ENCODE results near the gene ADSL. TPM values are rescaled to one million over a fixed set of nuclear protein-coding genes. Genes with fewer than 3 reads are reported as not detected.

Gene ADSL
- polyA plus RNA-seq, 1 donor from 2014 or later, result 44.5 TPM

DNA sequence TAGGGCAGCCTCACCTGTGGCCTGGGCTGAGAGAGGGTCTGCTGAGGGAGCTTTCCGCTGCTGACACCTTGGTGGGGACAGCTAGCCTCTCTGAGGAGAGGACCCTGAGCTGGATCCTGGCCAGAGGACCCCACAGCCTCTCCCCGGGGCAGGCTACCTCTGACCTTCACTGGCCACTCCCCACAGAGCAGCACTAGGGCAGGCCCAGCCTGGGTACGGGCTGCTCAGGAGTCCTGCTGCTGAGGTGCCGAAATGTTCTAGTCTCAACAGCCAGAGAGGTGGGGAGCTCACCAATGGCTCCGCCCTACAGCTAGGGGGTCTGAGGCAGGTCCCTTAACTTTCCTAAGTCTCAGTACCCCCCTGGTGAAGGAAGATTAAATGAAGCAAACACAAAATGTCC lies 71.6 kb downstream of the ADSL start:
- Mint-ChIP-seq H3K4me3 (peak overlapping the region in 1 of 4 donors; percentile 65), H3K27me3 (no peaks in the 10 kb centered on the region), H3K27ac (no peak overlapping the region), H3K9me3 (no peaks in the 10 kb centered on the region), H3K4me1 (peaks cover 33 to 39% (median 38%) of the 10 kb centered on the region in 3 donors), H3K36me3 (peaks cover 4% of the 10 kb centered on the region)

DNA sequence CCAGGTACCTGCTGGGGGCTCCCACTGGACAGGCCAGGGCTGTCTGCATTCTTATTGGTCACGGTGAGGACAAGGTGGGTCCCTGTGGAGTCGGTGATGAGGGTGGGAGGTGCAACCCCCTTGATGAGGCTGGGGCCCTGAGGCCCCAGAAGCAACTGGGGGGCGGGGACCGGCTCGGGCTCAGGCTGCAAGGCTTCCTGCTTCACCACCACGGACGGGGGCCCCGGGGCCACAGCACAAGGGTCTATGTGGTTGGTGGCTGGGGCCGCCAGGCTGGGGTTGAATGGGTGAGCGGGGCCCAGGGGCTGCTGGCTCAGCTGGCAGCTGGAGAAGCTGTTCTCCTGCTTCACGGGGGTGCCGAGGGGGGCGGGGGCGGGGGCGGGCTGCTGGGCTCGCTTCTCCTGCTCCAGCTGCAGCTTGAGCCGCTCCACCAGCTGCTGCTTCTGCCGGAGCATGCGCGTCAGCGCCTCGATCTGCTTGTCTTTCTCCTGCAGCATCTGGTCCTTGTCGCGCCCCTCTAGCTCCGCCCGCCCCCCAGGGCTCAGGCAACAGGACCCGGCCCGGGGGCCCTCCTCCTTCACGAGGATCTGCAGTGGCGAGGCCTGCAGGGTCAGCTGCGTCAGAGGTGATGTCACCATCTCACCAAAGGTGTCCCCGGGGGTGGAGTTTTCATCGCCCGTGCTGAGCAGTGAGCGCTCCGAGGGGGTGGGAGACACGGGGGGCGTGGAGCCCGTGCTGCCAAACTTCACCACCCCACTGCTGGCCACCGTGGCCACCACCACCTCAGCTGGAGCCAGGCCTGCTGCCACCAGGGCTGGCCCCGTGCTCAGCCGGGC lies 72.3 kb downstream of the ADSL start:
- H3K4me1 Mint-ChIP-seq, result peaks cover 31 to 36% (median 36%) of the 10 kb centered on the region in 3 donors
- peaks cover 4% of the 10 kb centered on the region for H3K36me3 Mint-ChIP-seq
- H3K27ac Mint-ChIP-seq, result no peak overlapping the region

DNA sequence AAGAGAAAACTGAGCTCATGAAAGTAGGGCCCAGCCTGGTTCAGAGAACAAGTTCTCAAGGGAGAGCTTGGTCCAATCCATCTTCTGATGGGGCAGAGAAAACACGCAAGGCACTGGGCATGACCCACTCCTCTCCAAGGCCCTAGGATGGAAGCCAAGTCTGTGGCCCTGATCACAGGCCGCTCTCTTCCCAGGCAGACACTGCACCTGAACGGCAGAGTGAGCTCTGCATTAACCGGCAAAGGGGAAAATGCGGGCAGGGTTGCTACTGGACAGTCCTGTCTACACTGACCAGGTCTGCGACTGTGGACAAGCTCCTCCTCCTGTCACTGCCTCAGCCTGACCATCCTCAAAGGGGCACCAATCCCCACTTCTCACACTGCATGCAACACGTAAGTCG lies 73.4 kb downstream of the ADSL start:
- Mint-ChIP-seq H3K4me1 (peaks cover 20 to 24% (median 24%) of the 10 kb centered on the region in 3 donors), H3K4me3 (no peak overlapping the region), H3K9me3 (no peaks in the 10 kb centered on the region), H3K36me3 (peaks cover 4% of the 10 kb centered on the region), H3K27ac (peak overlapping the region in 2 of 3 donors; percentile 56 to 64), H3K27me3 (no peaks in the 10 kb centered on the region)

More for the DNA sequence above, 72.3 kb downstream of the ADSL start:
- Mint-ChIP-seq H3K4me3 (no peak overlapping the region), H3K9me3 (no peaks in the 10 kb centered on the region), H3K27me3 (no peaks in the 10 kb centered on the region)

DNA sequence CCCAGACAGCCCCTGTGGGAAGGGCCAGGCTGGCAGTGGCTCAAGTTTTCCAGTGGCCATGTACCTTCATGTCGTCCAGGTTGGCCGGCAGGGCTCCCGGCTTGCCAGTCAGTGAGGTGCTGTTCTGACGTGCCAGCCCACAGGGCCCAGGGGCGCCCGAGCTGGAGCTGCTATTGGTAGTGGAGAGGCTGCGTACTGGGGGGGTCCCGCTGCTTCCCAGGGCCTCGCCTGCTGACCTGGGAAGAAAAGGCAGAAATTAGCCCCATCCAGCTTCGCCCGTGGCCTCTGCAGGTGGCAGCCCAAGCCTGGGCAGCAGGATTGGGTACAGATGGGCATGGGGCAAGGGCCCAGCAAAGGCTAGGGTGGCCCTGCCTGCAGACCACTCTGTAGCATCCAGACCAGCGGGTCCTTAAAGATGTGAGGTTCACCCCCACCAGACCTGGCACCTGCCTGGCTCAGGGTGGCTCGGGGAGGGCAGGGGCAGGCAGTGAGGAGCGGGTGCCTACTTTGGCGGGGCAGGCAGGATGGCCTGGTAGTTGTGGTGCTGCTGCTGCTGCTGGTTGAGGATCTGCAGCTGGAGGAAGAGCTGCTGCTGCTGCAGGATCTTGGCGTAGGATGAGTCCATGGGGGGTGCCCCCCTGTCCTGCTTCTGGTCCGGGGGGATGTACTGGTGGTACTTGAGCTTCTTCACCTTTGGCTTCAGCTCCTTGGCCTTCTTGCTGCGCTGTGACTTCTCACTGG lies 74.2 kb downstream of the ADSL start:
- no peaks in the 10 kb centered on the region for H3K27me3 Mint-ChIP-seq
- H3K27ac Mint-ChIP-seq, result peak overlapping the region in 1 of 3 donors; percentile 64
- no peaks in the 10 kb centered on the region for H3K9me3 Mint-ChIP-seq
- H3K4me3 Mint-ChIP-seq, result no peak overlapping the region
- peaks cover 4% of the 10 kb centered on the region for H3K36me3 Mint-ChIP-seq
- H3K4me1 Mint-ChIP-seq, result peaks cover 12 to 18% (median 16%) of the 10 kb centered on the region in 3 donors

DNA sequence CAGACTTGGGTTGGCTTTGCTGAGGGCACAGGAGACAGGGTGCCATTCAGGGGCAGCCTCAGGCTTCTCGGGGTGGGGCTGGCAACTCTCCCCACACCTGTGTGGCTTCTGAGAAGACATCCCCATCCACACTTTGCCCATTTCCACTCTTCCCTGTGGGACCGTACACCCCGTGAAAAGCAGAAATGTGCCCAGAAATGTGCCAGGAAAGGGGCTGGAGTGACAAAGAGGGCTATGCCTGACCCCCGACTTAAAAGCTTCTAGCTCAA lies 74.7 kb downstream of the ADSL start:
- no peaks in the 10 kb centered on the region for H3K27me3 Mint-ChIP-seq

DNA sequence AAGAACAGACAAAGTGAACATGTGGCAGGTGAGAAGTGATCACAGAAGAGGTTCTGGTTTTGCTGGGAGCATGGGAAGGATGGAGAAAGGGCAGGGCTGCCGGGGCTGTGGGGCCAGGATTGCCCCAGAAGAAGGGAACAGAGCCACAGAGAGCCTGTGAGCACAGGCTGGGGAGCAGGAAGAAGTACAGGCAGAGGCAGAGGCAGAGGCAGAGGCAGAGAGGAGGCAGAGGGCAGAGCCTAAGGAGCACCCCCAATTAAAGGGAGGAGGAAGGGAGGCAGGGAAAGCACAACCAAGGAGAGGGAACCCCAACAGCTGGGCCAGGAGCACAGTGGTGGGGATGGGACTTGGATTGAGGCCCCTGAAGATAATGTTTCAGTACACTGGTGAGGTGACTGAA lies 75.6 kb downstream of the ADSL start:
- Mint-ChIP-seq H3K36me3 (peaks cover 4% of the 10 kb centered on the region), H3K27me3 (no peaks in the 10 kb centered on the region), H3K27ac (peak overlapping the region; percentile 27 to 93 (median 83)), H3K4me1 (peaks cover 0 to 7% (median 4%) of the 10 kb centered on the region in 3 donors), H3K9me3 (no peaks in the 10 kb centered on the region), H3K4me3 (no peak overlapping the region)

More for the DNA sequence above, 74.7 kb downstream of the ADSL start:
- Mint-ChIP-seq H3K4me3 (no peak overlapping the region), H3K36me3 (peaks cover 4% of the 10 kb centered on the region), H3K4me1 (peaks cover 8 to 13% (median 11%) of the 10 kb centered on the region in 3 donors), H3K27ac (peak overlapping the region in 2 of 3 donors; percentile 31 to 93), H3K9me3 (no peaks in the 10 kb centered on the region)

DNA sequence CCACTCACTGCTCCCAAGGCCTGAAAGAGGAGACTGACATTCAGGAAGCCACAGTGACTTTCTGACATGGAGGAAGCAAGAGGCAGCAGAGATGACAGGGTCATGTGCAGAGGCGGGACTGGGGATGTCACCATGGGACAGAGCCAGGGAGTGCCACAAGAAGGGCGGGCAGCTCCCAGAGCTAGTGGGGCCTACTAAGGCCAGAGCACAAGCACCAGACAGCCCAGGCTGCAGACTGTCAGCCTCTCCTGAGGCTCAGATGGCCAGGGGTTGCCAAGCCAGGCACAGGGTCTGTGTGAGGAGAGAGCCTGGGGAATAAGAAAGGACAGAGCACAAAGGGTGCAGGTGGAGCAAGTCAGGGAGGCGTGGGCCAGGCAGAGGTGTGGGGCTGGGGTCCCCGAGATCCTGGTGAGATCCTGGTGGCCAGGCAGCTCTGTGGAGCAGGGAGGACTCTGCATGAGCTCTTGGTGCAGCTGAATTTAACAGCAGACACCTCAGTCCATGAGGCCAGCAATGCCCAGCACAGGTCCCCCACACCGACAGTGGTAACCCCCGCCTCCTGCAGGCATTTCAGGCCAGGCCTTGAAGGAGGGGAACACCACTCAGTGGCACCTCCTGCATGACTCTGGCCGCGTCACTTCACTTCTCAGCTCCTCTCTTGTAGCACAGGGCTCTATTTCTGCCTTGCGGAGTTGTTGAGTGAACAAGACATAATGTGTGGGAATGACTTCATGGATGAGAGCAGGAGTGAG lies 76.4 kb downstream of the ADSL start:
- Mint-ChIP-seq H3K27me3 (no peaks in the 10 kb centered on the region), H3K4me3 (no peak overlapping the region), H3K9me3 (no peaks in the 10 kb centered on the region), H3K36me3 (peaks cover 4% of the 10 kb centered on the region), H3K27ac (peak overlapping the region; percentile 27 to 93 (median 83)), H3K4me1 (peaks cover 0 to 7% (median 2%) of the 10 kb centered on the region in 3 donors)

DNA sequence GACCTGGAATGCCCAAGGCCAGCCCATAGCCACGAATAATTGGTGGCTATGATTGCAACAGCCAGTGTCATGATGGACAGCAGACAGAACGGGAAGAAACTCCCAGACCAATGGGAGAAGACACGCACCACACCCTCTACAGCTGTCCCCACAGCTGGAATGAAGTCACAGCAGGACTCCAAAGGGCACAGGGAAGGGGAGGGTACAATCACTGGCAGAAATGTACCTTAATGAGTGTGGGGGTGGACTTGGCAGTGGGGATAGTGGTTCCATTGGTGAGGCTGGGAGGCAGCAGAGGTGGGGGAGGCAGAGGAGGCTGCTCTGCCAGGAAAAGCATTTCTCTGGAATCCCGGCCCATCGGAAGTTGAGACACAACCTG lies 77.0 kb downstream of the ADSL start:
- Mint-ChIP-seq H3K4me3 (no peak overlapping the region), H3K27ac (no peak overlapping the region), H3K4me1 (peaks cover 0 to 7% (median 2%) of the 10 kb centered on the region in 3 donors), H3K36me3 (peaks cover 4% of the 10 kb centered on the region), H3K27me3 (no peaks in the 10 kb centered on the region), H3K9me3 (no peaks in the 10 kb centered on the region)

DNA sequence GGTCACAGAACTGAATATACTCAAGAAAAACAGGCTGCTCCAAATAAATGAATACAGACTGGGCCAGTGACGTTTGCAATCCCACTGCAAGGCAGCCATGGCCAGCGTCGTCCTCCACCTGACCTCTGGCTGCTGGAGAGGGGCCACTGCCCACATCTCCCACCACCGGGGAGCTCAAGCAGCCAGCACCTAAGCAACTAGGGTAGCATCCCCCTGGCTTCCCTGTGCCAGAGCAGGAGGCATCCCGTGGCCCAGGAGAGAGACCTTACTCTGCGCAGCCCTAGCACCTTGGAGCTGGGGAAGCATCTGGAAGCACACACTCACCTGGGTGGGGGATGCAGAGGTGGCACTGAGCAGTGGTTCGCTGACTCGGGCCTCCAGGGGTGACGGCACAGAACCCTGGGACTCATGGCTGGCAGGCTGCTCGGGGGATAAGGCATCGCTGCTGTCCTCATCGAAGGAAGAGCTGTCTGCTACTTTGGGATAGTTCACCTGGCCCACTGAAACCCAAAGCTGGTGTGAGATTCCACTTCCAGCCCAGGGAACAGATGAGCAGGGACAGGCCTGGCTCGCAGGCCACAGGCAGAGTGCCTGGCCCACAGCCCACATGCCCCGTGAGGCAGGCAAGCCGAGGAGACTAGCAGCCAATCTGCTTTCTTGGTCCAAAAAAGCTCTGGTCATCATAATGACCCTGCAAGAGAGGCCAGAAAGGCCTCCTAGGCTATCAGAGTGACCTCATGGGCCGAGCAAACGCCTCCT lies 77.8 kb downstream of the ADSL start:
- H3K36me3 Mint-ChIP-seq, result peaks cover 6% of the 10 kb centered on the region
- no peaks in the 10 kb centered on the region for H3K27me3 Mint-ChIP-seq
- H3K27ac Mint-ChIP-seq, result no peak overlapping the region
- H3K4me3 Mint-ChIP-seq, result no peak overlapping the region
- H3K4me1 Mint-ChIP-seq, result peaks cover 0 to 10% (median 6%) of the 10 kb centered on the region in 3 donors
- H3K9me3 Mint-ChIP-seq, result no peaks in the 10 kb centered on the region

DNA sequence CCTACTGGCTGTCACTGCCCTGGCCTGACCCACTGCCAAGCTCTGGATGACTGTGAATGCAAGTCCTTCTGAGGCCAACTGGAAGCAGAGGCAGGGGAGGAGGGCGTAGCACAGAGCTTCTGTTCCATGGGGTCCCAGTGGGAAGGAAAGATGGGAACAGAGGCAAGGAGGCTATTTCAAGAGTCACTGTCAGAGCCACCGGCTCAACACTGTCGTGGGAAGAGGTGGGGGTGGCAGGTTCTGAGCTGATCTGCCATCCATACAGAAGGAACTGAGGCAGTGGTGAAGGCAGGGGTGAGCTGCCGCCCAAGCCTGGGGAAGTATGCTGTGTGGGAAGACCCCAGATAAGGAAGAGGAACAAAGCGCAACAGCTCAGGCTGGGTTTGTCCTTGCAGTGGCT lies 78.8 kb downstream of the ADSL start:
- H3K4me1 Mint-ChIP-seq, result peaks cover 0 to 11% (median 7%) of the 10 kb centered on the region in 3 donors
- no peaks in the 10 kb centered on the region for H3K9me3 Mint-ChIP-seq
- H3K27ac Mint-ChIP-seq, result peak overlapping the region in 1 of 3 donors; percentile 16
- no peaks in the 10 kb centered on the region for H3K27me3 Mint-ChIP-seq
- H3K4me3 Mint-ChIP-seq, result no peak overlapping the region
- H3K36me3 Mint-ChIP-seq, result peaks cover 8% of the 10 kb centered on the region

DNA sequence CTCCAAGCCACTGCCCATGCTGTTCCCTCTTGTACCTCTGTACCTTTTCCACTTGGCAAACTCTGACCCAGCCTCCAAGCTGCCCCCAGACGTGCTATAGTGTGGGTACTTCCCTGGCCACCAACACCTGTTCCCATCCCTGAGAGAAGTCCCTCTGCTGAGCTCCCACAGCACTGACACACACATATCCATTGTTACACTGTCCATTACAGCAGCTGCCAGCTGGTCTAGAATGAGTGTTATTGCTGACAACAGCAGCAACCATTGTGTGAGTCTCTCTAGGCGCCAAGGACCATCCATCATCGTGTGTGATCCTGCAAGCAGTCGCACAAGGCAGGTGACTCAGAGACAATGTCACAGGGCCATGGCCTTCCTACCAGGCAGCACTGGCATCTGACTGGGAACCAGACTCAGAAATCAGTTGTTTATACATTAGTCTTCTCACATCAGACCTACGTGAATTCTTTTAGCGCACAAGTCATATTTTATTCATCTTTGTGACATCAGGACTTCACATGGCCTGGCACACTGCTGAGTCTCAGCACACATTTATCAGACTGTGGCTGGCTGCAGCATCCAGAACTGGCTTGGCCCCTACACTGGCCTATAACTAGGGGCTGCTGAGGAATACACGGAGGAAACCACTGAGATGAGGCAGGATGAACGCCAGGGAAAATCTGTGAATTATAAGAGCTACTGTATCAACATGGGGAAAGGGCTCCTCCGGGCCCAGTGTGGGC lies 80.5 kb downstream of the ADSL start:
- H3K36me3 Mint-ChIP-seq, result peaks cover 8% of the 10 kb centered on the region
- peak overlapping the region in 1 of 3 donors; percentile 80 for H3K27ac Mint-ChIP-seq
- no peaks in the 10 kb centered on the region for H3K9me3 Mint-ChIP-seq
- H3K4me3 Mint-ChIP-seq, result no peak overlapping the region
- peaks cover 0 to 16% (median 7%) of the 10 kb centered on the region in 3 donors for H3K4me1 Mint-ChIP-seq
- no peaks in the 10 kb centered on the region for H3K27me3 Mint-ChIP-seq

DNA sequence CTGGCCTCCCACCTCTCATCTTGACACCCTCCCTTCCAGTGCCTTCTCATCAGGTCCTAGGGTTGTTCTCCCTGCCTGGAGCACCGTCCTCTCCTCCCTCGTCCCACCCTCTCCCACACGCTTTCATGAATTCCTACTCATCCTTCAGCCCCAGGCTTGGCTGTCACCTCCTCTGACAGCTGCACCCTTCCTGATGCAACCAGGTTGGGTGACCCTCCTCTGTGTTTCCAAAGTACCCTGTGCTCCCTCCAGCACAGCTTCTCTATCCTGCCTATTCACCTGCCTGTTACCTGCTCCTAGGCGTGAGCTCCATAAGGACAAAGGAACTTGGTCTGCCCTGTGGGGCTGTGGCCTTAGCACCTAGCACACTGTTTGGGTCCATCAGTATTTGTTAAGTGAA lies 82.5 kb downstream of the ADSL start:
- no peaks in the 10 kb centered on the region for H3K9me3 Mint-ChIP-seq
- no peak overlapping the region for H3K27ac Mint-ChIP-seq
- peaks cover 3% of the 10 kb centered on the region for H3K36me3 Mint-ChIP-seq
- H3K27me3 Mint-ChIP-seq, result no peaks in the 10 kb centered on the region
- H3K4me1 Mint-ChIP-seq, result peaks cover 15 to 28% (median 18%) of the 10 kb centered on the region in 3 donors
- no peak overlapping the region for H3K4me3 Mint-ChIP-seq

DNA sequence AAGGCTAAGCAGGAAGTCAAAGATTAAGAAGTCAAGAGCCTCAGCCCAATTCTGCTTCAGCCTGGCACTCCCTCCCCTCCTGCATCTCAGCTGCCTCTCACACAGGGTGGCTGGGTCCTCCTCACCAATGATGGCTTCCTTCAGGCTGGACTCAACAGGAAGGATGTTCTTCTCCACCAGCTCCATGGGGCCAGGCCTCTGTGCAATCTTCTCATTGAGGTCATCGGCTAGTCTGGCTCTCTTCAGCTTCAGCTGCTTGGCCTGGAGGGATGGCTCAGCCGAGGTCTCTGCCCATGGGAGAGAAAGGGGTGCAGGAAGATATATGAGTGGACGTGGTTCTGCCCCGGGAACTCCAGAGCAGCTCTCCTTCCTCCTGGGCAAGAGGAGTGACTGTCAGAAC lies 83.2 kb downstream of the ADSL start:
- H3K36me3 Mint-ChIP-seq, result peaks cover 3% of the 10 kb centered on the region
- no peak overlapping the region for H3K27ac Mint-ChIP-seq
- no peaks in the 10 kb centered on the region for H3K27me3 Mint-ChIP-seq
- peaks cover 19 to 31% (median 21%) of the 10 kb centered on the region in 3 donors for H3K4me1 Mint-ChIP-seq
- no peaks in the 10 kb centered on the region for H3K9me3 Mint-ChIP-seq
- no peak overlapping the region for H3K4me3 Mint-ChIP-seq

DNA sequence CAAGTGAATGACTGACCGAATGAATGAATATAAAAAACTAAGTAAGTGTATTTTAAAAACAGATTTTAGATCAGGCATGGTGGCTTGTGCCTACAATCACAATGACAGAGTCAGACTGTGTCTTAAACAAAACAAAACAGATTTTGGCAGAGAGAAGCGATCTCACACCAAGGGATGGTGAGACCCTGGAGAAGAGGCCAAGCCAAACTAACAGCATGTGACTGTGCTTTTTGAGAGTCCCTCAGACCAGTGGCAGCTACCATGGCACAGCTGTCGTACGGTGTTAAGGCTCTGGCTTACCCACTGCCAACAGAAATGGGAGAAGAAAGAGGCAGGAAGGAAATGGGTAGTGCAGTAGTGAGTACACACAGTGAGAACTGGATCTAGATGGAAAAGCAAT lies 84.7 kb downstream of the ADSL start:
- Mint-ChIP-seq H3K9me3 (no peaks in the 10 kb centered on the region), H3K4me3 (no peak overlapping the region), H3K27me3 (no peaks in the 10 kb centered on the region), H3K4me1 (peaks cover 27 to 43% (median 32%) of the 10 kb centered on the region in 3 donors), H3K36me3 (peaks cover 3% of the 10 kb centered on the region), H3K27ac (peak overlapping the region in 2 of 3 donors; percentile 78 to 84)
